GM21619 (cell line): ENCODE data around the gene PDE4D.
"Not testable (repeated sequence)": the region's sequence is repeated elsewhere in the genome, so short reads cannot be mapped to it uniquely, and the experiment has no call there.

Source experiments
- ATAC-seq: cut with Tn5 transposase; IDR thresholded peaks from one replicate; pipeline ENCODE4 v1.9.1; 2021; ENCODE audit not compliant: unreplicated experiment

Gene PDE4D

DNA sequence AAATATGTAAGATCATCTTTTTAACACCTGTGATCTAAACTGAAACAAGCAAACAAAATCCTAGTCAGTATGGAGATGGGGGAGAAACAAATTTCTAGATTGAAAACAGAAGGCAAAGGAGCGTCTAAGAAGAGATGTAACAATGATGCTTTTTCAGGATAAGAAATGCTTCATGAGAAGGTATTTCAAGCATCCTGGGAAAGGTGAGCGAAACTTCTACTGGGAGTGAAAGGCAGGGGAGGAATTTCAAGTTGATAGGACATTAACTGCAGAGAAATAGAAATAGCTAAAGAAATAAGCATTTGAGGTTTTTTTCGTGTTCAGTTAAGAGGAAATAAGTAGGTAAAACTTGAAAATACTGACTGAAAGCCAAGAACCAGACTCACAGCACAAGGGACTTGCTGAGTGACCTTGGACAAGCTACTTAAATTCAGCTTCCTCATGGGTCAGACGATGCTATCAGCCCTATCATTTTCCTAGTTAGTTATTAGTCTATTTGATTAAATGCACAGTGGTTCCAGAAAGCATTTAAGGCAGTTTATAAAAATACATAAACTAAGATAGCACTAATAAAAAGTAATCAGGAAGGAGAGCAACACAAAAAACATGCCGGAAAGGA lies 406.3 kb downstream of the PDE4D start:
- ATAC-seq, result no peak

DNA sequence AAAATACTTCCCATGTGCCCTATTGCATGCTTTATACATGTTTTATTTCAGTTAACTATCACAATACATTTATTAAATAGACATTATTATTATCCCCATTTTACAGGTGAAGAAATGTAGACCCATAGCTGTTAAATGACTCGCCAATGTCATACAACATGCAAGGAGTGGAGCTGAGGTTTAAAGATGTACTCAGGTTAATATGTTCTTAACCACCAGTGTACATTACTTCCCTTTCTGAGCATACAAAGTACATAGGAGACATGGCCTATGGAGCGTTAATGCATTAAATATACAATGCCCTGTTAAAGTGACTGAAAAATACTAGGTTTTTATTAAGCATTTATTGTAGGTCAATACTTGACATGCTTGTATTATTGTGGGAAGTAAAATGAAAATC lies 407.0 kb downstream of the PDE4D start:
- ATAC-seq, result no peak

DNA sequence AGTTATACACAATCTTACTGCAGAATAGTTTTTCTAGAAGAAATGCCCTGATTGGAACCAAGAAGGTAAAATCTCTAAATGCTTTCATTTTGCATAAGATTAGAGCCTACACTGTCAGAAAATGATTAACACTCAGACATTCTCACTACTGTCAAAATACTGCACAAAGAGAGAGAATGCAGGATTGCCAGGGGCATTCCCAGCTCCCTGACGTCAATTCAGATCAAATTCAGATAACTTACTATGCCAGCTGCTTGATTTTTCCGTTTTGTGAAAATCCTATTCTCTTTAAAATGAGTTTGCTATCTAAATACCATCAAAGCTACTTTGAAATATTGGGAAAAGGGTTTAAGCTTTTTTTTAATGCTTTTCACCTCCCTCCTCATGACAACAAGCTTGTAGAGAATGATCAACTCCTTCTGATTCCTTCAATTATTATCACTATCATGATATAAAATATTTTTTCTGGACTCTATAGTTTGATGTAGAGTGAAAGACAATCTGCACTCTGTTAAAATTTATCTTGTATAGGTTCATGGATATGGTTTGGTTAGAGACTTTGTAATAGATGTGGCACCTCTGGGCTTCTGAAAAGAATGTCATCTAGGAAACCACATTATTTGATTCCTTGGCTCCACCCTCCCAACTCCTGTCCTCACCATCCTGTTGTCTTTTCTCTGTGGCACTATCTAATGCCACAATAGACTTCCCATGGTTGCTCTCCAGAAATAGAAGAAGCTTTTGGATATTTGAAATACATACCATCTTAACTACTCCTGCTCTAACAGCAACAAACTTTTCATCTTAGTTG lies 407.7 kb downstream of the PDE4D start:
- ATAC-seq, result no peak

DNA sequence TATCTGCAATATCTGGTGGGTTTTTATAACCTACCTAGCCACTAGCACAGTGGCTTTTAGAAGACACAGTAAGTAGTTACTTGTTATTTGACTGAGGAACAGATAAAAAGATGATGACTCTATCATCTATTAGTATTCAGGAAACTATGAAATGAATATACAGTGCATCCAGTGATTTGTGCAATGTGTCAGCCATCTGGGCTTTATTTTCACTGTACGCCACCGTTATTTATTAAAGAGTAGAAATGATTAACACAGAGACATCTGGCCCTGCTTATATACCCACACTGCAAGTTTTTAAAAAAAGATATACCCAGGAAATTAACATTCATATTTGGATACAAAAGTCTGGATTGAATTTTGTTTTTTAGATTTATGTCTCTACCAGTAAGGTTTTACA lies 408.4 kb downstream of the PDE4D start:
- no peak for ATAC-seq

DNA sequence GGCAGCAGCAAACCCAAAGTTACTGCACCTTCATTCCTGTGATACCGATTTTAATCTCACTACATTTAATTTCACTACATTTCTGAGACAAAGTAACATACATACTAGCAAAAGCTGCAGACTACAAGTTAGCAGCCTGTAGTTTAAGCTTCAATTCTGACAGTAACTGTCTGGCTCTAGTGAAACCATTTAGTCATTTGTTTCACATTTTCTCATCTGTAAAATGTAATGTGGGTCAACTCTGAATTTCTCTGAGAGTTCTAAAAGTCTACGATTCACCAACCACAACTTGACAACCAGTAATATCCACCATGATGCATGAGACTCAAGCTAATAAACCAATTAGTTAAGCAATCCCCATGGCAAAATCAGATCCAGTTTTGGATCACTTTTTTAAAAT lies 408.9 kb downstream of the PDE4D start:
- no peak for ATAC-seq

DNA sequence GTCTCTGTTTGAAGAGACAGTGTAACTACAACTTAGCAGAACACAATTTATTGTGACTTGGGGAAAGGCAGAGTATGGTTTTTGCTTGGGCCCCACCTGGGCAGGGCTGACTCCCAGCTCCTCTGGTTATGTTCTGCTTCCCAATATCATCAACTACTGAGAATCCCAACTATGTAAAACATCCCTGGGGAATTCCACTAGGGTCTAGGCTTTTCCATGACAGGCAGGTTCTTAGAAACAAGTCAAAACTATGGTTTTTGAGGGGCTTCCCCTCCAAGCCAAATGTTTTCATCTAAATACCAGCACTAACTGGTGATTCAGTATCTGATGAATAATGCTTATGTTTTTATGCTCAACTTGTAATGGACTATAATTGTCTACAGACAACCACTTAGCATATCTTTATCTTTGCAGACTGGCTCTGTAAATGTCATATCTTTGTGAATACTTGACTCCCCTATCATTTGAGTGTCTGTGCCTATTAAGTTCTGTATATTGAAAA lies 409.5 kb downstream of the PDE4D start:
- no peak for ATAC-seq

DNA sequence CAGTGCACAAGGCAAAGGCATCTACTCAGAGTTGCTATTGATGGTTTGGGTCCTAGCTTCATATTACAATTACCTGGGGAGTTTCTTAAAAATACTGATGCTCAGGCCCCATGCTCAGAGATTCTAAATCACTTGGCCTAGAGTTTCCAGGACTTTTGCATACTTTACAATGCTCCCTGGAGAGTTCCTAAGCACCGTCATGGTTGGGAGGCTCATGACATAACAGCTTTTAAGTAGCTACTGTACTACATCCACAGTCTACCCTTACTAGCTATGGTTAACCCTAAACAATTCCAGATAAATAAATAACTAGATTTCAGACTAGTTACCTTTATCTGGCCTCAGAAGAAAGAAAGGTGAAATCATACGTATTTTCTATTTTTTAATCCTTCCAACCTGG lies 414.4 kb downstream of the PDE4D start:
- ATAC-seq, result no peak

DNA sequence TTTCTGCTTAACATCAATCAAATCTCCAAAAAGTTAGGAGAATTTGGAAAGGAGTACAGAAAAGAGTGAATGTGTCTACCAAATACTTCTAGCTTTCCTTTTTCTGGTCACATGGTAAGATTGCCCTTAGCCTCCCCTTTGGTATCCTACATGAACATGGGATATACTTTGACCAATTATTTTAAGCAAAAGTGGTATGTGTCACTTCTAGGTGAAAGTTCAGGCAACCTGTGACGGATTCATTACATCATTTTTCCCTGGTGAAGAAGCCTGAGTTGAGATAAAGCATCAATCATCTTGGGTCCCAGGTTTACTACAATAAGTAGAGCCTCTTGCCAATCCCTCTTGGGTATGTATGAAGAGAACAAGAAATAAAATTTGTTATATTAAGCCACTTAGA lies 419.2 kb downstream of the PDE4D start:
- ATAC-seq, result no peak

DNA sequence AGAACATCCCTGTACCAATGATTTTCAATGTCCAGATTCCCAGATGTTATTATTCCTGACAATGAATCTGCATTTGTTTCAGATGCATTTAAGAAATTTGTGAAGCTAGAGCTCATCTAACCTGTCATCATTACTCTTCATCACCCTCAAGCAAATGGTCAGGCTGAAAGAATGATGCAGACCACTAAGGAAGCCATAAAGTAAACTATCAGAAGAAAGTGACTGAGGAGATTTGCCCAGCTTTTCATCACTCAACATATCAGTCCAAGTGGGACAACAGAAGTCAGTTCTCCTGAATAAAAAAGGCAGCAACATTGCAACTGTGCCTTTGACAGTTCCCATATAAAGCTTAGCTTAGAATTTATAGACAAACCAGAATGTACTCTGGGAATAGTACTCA lies 419.9 kb downstream of the PDE4D start:
- ATAC-seq, result no peak

DNA sequence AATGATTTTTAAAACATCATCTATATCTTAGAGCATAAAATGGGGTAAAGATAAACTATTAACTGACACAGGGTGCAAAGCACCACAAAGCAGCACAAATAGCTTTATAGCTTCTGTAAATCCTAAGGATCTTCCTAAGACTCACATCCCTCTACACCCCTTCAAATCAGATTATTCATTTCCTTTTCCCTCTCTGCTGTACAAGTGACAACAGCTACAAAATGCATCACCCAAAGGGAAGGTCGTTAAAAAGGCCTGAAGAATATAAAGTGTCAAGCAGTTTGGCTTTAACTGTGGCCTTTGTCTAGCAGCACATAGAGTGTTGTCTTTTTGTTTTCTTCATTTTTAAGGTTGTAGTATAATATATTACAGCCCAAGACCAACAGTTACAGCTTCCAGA lies 422.1 kb downstream of the PDE4D start:
- ATAC-seq, result no peak

DNA sequence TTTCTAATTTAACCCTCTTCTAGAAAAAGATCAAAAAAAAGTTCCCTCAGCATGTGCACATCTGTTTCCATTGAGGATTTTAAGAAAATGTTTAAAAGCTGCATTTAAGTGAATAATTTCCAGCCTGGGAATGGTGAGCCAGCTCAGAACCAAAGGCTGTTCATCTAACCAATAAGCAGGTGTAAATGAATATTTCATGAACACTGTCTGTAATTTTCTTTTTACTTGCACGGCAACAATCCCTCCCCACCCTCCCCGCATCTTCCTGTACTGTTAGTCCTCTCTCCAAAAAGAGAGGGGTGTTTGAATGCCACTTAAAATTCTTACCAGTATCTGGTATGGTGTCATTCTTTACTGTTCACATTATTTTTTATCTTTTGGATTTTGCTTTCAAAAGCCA lies 425.6 kb downstream of the PDE4D start:
- ATAC-seq, result no peak

DNA sequence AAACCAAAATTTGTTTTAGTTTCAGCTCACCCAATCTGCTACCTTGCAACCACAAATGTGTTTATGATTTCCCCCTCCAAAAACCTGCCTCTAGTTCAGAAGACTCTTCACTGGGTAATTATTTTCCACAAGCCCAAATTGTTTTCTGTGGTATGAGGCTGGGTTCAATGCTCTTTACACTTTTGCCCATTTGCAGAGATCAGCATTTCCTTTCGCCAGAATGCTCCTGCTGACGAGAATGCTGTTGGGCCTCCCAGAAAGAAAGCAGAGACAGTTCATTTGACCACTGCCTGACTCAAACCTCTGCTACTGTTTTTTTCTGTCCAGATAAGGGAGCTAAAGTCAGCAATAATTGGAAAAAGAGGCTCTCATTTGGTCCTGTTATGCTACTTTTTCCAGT lies 427.3 kb downstream of the PDE4D start:
- no peak for ATAC-seq

DNA sequence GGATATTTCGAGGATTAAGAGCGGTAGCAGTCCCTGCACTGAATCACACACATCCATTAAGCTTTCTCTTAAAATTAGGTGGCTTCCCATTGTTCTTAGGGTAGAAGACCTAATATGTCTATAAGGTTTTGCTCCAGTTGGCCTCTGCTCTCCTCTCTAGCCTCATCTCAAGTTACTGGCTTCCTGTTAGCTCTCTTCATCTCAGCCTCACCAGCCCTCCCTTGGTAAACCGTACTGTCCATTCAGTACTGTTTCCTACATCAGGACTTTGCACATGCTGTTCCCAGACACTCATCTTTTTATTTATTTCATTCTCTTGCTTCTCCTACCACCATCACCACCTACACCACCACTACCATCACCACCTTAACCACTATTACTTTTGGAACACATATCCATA lies 428.6 kb downstream of the PDE4D start:
- no peak for ATAC-seq

DNA sequence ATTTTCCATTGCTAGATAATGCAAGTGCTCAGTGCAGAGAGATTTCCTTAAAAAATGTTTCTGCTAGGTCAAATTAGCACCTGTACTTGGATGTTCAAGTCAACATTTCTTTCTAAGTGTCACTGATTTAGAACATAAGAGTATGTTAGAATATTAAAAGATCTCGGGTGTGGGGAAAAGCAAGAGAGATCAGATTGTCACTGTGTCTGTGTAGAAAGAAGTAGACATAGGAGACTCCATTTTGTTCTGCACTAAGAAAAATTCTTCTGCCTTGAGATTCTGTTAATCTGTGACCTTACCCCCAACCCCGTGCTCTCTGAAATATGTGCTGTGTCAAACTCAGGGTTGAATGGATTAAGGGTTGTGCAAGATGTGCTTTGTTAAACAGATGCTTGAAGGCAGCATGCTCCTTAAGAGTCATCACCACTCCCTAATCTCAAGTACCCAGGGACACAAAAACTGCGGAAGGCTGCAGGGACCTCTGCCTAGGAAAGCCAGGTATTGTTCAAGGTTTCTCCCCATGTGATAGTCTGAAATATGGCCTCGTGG lies 429.8 kb downstream of the PDE4D start:
- not testable (repeated sequence) for ATAC-seq

DNA sequence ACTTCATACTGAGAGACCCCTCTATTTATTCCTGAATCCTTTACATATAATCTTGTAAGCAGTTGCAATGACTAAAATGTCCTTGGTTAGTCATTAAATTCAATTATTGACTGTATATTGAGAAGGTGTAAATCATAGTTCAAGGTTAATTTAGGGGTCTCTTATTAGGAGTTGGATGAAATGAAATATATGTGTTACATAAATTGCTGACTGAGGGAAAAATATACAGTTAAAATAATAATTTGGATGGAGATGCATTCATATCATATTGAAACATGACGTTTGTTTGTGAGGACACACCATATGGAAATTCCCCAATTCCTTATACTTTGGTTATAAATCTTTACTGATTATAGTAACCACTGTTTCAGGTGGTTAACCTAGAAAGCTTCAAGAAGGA lies 430.6 kb downstream of the PDE4D start:
- ATAC-seq, result no peak

DNA sequence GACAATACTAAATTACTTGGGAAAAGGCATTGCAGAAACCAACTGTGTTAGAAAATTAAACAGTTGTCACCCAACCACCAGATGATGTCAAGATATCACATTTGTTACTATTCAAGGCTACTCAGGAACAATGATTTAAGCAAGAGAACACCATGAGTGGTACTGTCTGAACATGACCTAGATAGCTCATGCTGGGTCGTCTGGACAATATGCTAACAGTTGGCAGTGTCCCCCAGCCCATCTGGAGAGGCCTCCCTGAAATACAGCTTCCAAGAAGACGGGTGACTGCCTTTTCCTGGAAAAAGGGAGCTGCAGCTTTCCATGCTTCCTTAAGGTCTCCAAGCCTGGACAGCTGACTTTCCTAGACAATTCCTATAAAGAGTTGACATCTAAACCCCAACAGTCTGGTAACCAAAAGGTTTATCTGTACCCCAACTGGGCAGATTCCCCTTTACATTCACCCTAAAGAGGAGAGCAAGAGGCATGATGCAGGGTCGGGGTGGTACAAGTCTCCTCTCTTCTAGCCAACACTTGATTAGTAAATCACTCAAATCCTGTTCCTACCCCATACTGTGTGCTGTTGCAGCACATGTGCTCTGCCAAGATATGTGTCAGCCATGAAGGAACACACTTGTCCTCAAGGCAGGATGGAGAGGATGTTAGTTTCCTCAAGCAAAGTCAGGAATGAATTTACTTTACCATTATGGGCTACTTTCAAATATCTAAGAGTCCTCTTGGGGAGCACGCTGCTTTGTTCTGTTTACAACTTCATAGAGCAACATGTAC lies 433.0 kb downstream of the PDE4D start:
- no peak for ATAC-seq

DNA sequence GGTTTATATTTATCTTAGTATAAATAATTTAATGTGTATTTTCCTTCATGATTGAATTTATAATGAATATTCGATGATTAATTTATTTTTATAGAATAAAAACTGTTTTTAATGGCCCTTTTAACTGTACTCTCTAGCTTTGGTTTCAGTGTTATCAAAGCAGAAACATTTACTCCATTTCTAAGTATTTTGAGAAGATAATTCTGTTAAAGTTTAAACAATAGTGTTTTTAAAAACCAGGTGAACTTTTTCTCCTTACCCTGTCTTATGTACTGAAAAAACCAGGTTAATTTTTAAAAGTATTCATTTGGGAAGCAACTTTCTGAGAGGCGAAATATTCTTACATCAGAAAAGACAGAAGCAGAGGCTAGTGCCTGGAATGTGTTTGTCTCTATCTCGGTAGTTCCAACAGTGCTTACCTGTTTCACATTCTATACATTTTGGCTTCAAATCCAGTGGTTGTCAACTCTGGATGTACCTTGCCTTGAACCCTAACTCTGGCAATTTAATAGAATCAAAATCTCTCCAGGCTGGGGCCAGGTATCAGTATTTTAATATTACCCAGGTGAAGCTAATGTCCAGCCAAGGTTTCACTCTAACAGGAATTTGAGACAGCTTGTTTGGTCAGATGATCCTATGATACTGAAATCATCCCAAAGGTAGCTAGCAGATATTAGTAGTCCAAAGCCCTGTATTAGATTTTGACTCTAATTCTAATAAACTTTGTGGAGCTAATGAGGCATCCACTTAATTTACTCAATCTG lies 434.4 kb downstream of the PDE4D start:
- ATAC-seq, result no peak

DNA sequence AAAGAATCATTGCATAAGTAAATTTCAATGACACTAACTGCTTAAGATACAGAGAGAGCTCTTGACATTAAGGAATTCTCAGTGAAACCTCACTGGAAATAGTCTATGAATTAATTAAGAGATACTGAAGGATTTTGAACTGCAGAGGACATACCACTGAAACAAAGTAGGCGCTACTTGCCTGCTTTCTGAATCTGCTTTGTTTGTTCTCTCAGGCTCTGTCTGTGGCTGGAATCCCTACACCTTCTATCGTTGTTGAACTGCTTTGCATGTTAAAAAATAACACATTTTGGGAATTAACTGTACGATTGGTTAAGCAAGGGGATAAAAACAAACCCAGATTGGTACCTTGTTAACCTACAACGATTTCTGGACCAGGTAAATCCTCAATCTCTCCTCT lies 435.2 kb downstream of the PDE4D start:
- no peak for ATAC-seq

DNA sequence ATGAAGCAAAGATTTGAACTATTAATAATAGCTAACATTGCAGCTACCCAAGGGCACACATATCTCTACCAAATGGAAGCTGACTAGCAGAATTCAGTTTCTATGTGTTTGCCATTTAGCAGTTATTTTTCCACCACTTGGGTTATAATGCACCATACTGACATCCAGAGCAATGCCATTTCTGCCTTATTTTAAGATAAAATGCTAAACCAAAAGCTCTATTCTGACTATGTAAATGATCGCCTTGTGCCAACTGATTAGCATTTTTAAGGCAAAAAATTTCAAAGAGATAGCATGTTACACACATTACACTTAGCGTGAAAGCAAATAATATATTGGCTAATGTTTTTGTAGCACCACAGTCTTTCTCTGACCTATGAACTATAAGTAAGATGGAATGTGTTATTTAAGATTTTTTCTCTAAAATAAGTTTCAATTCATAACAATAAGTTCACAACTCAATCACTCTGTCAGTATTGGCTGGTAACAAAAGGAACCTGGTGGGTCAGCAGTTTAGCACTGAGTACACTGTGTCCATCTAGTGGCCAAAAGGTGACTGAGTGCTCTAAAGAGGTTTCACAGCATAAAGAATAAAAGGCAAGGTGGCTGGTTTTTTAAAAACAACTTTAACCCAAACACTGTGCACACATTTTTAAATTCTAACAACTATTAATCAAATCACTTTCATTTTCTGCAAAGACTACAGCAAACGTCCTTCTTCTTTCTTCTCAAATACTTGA lies 443.5 kb downstream of the PDE4D start:
- ATAC-seq, result no peak

DNA sequence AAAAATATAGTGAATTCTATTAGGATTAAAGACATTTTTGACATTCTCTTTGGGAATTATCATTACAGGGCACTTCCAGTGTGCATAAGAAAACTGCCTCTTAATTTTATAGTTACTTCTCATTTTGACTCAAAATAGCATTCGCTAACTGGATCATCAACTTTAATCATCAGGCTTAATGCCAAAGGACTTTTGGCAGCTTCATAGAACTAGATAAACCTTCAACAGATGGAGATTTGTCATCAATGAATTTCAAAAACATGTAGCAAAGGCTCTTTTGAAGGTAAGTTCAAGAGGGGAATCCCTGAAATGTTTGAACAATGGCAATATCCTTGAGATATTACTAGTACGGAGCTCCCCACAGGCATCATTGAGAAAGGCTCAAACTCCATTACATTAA lies 447.2 kb downstream of the PDE4D start:
- no peak for ATAC-seq
